Ectodermal cell (in vitro differentiated cells): ENCODE measurements around the gene USP43.

Experiments used
- H3K27ac ChIP-seq: 2 replicates; pipeline ENCODE4 v1.7.0; 2013; ENCODE audit warnings: mild to moderate bottlenecking, low read depth, low read length; ENCODE audit not compliant: insufficient read depth, poor library complexity, severe bottlenecking
- H3K27me3 ChIP-seq: 2 replicates; pipeline ENCODE4 v1.7.0; 2013; ENCODE audit warnings: mild to moderate bottlenecking, low read length; ENCODE audit not compliant: insufficient read depth, control insufficient read depth, poor library complexity, severe bottlenecking
- H3K36me3 ChIP-seq: one replicate; pipeline ENCODE4 v1.7.0; 2013; ENCODE audit warnings: low read length; ENCODE audit not compliant: control insufficient read depth, insufficient read depth
- H3K4me1 ChIP-seq: one replicate; pipeline ENCODE4 v1.7.0; 2013; ENCODE audit warnings: low read length; ENCODE audit not compliant: control insufficient read depth, insufficient read depth
- H3K4me3 ChIP-seq: 2 replicates; pipeline ENCODE4 v1.7.0; 2013; ENCODE audit warnings: low read depth, low read length, control low read depth; ENCODE audit not compliant: insufficient read depth
- H3K9me3 ChIP-seq: 2 replicates; pipeline ENCODE4 v1.7.0; 2013; ENCODE audit warnings: mild to moderate bottlenecking, low read length, moderate library complexity; ENCODE audit not compliant: control insufficient read depth
- WGBS, 2 experiments: methylation state at CpG; one replicate each; pipeline ENCODE4 v1.1.7; 2013; ENCODE audit warnings: missing lambda C conversion rate in 2 of 2; 5-methylcytosine and 5-hydroxymethylcytosine counted together

USP43 gene

DNA sequence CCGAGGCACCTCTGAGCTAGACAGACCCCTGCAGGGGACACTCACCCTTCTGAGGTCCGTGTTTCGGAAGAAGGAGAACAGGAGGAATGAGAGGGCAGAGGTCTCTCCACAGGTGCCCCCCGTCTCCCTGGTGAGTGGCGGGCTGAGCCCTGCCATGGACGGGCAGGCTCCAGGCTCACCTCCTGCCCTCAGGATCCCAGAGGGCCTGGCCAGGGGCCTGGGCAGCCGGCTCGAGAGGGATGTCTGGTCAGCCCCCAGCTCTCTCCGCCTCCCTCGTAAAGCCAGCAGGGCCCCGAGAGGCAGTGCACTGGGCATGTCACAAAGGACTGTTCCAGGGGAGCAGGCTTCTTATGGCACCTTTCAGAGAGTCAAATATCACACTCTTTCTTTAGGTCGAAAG, 83.2 kb downstream of the USP43 start:
- H3K27me3 ChIP-seq = no peaks in the 10 kb centered on the region
- H3K9me3 ChIP-seq = no peaks in the 10 kb centered on the region
- no peak overlapping the region for H3K27ac ChIP-seq
- peaks cover 9% of the 10 kb centered on the region for H3K4me1 ChIP-seq
- 85 to 86% methylated on average over 12 of the region's 12 CpGs for WGBS, 2 experiments
- H3K36me3 ChIP-seq = no peaks in the 10 kb centered on the region
- H3K4me3 ChIP-seq = no peak overlapping the region

DNA sequence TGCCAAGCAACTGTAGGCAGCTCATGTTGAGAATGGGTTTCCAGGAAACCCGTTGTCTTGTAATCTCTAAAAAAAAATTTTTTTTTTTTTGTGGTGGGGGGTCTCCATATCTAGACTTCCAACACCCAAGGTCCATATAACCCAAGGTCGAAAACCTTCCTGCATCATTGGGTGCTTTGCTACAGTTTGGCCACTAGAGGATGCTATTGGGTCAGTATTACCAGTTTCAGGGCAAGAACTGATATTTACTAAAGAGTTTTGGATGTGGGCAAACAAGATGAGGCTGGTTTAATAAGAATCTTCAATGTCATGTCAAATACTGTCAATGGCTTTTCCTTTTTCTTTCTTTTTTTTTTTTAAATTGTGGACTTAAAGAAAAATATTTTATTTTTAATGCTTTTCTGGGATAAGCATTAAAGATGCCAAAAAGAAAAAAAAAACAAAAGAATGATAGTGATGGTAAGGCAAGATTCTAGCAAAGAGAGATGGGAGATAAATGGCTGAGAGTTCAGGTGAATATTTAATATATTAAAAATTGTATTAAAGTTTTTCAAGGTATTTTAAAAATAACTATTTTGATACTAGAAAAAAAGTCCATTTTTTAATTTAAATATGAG, 83.8 kb downstream of the USP43 start:
- Histone ChIP-seq H3K4me3 (no peak overlapping the region), H3K9me3 (no peaks in the 10 kb centered on the region), H3K36me3 (no peaks in the 10 kb centered on the region), H3K27me3 (no peaks in the 10 kb centered on the region), H3K27ac (no peak overlapping the region), H3K4me1 (peaks cover 9% of the 10 kb centered on the region)
- WGBS, 2 experiments = 32 to 55% methylated on average over 1 to 2 of the region's 2 CpGs

DNA sequence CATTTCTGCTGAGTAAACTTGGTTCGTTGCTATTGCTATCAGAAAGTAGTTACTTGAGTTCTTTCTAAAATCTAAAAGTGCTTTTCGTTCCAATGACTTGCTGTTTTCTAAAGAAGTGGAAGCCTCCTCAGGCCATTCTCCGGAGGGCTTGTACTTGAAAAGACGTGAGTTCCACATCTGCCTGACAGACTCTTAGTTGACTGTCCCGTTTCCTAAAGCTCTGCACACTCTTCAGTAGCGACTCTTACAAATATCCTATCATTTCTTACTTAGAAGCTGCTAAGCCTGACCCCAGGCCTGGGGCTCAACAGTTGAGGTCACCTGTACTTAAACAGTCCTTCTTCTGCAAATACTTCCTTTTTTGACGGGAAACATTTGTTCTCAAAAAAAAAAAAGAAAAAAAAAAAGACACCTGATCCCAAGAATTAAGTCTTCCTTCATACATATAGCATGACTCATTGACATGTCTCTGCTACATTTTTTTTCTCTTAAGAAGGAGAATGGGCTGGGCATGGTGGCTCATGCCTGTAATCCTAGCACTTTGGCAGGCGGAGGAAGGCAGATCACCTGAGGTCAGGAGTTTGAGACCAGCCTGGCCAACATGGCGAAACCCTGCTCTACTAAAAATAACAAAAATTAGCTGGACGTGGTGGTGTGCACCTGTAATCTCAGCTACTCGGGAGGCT, 84.6 kb downstream of the USP43 start:
- Histone ChIP-seq H3K27me3 (no peaks in the 10 kb centered on the region), H3K9me3 (no peaks in the 10 kb centered on the region), H3K4me1 (peaks cover 9% of the 10 kb centered on the region), H3K36me3 (no peaks in the 10 kb centered on the region), H3K4me3 (no peak overlapping the region), H3K27ac (no peak overlapping the region)
- WGBS, 2 experiments = 87 to 91% methylated on average over 11 of the region's 11 CpGs

DNA sequence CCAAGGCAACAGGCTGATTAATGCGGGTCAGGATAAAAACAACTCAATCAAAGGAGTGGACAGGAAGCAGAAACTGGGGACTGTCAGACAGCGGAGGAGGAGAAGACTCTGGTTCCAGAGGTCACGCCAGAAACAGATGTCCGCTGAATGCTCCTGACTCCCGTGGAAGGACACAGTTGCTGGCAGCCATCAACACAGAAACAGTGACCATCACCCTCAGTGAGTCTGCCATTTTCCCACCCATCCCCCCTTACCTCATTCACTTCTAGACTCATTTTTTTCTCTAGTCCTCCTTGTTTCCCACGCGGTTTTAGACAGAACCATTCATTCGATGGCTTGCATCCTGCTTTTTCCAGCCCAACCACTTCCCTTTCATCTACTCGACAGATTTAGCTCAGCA, 105.2 kb downstream of the USP43 start:
- WGBS, 2 experiments = 90 to 93% methylated on average over 9 of the region's 9 CpGs
- no peak overlapping the region for H3K27ac ChIP-seq
- H3K4me1 ChIP-seq = no peaks in the 10 kb centered on the region

DNA sequence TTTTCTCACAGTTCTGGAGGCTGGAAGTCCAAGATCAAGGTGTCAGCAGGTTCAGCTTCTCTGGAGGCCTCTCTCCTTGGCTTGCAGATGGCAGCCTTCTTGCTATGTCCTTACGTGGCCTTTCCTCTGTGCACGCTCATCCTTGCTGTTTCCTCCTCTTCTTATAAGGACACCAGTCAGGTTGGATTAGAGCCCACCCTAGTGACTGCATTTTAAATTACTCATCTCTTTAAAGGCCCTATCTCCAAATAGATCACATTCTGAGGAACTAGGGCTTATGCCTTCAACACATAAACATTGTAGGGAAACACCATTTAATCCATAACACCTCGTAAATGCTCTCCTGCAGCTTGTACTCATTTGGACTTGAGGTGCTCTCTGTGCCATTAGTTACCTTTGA, 109.8 kb downstream of the USP43 start:
- 81 to 86% methylated on average over 3 of the region's 3 CpGs for WGBS, 2 experiments
- H3K27ac ChIP-seq = no peak overlapping the region
- no peaks in the 10 kb centered on the region for H3K27me3 ChIP-seq
- no peaks in the 10 kb centered on the region for H3K9me3 ChIP-seq
- no peaks in the 10 kb centered on the region for H3K4me1 ChIP-seq
- H3K36me3 ChIP-seq = no peaks in the 10 kb centered on the region
- H3K4me3 ChIP-seq = no peak overlapping the region

More for the DNA sequence above, 105.2 kb downstream of the USP43 start:
- no peaks in the 10 kb centered on the region for H3K9me3 ChIP-seq
- H3K36me3 ChIP-seq = no peaks in the 10 kb centered on the region
- H3K27me3 ChIP-seq = no peaks in the 10 kb centered on the region
- H3K4me3 ChIP-seq = no peak overlapping the region

DNA sequence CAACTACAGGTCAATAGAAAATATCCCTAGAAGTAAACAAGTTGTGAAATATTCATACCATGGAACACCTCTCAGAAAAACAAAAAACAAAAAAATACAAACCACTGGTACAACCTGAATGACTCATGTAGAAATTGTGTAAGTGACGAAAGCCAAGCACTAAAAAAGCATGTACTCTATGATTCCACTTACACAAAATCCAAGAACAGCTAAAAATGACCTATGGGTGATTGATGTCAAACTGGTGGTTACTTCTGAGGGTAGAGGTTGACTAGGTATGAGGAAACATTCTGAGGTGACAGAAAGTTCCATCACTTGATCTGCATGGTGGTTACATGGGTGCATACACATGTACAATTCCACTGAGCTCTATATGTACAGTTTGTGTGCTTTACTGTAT, 114.9 kb downstream of the USP43 start:
- H3K4me1 ChIP-seq = no peaks in the 10 kb centered on the region
- H3K36me3 ChIP-seq = no peaks in the 10 kb centered on the region
- no peaks in the 10 kb centered on the region for H3K9me3 ChIP-seq
- WGBS, 2 experiments = 100% methylated on average over 1 of the region's 1 CpG; no CpG with 5 or more reads in 1 of the 2 experiments
- no peaks in the 10 kb centered on the region for H3K27me3 ChIP-seq
- H3K4me3 ChIP-seq = no peak overlapping the region
- no peak overlapping the region for H3K27ac ChIP-seq

DNA sequence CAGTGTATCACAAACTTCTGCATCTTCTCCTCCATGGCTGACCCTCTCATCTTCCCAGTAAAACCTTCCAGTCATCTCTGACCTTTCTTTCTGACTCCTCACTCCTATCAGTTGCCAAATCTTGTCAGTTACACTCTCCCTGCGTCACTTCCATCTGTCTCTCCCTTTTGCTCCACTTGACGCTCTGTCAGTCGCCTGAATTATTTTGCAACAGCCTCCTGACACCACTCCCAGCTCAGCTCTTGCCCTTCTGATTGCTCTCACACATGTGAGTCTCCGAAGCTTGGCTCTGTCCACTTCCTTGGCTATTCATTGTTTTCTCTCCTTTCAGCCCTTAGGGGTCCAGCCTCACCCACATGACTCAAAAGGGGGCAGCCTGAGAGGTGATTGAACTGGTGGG, 118.3 kb downstream of the USP43 start:
- 70 to 81% methylated on average over 4 of the region's 4 CpGs for WGBS, 2 experiments
- H3K9me3 ChIP-seq = no peaks in the 10 kb centered on the region

DNA sequence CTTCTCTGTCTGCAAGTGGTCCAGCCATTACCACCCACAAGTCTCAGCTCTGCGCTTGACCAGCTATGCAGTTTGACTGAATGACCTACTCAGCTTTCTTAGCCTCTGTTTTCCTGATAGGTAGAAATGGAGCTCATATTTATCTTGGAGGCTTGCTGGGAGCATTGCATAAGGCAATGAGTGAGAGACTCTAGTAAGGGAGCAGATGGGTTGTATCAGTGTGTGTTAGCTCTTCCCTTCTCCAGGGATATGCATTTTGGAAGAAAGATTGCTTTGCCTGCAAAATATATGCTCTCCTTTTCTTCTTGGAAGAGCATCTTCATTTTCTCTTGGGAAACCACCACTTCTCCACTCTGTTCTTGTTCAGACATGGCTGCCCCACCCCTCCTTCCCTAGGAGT, 120.0 kb downstream of the USP43 start:
- Histone ChIP-seq H3K9me3 (no peaks in the 10 kb centered on the region), H3K36me3 (no peaks in the 10 kb centered on the region), H3K27ac (no peak overlapping the region), H3K27me3 (no peaks in the 10 kb centered on the region), H3K4me3 (no peak overlapping the region), H3K4me1 (no peaks in the 10 kb centered on the region)
- WGBS, 2 experiments = 90 to 92% methylated on average over 1 of the region's 1 CpG

More for the DNA sequence above, 118.3 kb downstream of the USP43 start:
- no peak overlapping the region for H3K27ac ChIP-seq
- no peaks in the 10 kb centered on the region for H3K27me3 ChIP-seq
- no peaks in the 10 kb centered on the region for H3K4me1 ChIP-seq
- H3K4me3 ChIP-seq = no peak overlapping the region
- H3K36me3 ChIP-seq = no peaks in the 10 kb centered on the region

DNA sequence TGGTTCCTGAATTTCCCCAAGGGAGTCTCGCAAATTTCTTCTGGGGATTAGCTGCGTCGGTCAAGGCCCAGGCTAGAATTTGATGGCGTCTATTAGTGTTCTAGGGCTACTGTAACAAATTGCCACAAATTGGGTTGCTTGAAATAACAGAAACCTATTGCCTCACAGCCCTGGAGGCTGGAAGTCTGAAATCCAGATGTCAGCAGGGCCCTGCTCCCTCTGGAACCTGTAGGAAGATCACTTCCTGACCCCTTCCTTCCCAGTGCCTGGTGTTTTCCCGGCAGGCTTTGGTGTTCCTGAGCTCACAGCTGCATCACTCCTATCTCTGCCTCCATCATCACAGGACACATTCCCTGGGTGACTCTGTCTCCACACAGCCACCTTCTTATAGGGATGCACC, 121.7 kb downstream of the USP43 start:
- H3K4me3 ChIP-seq = no peak overlapping the region
- no peaks in the 10 kb centered on the region for H3K4me1 ChIP-seq
- no peaks in the 10 kb centered on the region for H3K36me3 ChIP-seq
- H3K27me3 ChIP-seq = no peaks in the 10 kb centered on the region
- H3K9me3 ChIP-seq = no peaks in the 10 kb centered on the region
- 84 to 86% methylated on average over 5 of the region's 5 CpGs for WGBS, 2 experiments
- H3K27ac ChIP-seq = no peak overlapping the region

DNA sequence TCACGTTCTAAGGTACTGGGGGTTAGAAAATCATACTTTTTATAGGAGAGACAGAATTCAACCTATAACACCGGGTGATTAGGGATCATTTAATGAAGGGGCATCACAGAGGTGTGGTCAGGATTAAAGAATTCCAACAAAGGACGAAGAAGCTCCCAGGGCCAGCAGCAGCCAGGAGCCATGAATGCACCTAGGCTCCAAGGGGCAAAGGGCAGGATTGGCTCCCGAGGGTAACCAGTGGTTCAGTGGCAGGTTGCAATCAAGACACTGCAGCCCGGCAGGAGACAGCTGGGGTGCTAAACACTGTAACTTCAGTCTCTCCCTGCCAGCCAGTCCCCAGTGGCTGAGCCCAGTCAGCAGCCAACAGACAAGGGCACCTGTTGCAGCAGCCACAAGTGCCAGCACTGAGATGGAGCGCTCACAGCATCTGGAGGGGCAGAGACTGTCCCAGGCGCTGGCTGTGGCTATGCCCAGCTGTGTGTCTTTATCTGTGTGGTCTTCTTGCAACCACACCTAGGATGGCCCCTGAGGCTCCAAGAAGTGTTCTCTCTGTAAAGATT, 122.2 kb downstream of the USP43 start:
- H3K4me3 ChIP-seq = no peak overlapping the region
- WGBS, 2 experiments = 93 to 94% methylated on average over 7 of the region's 7 CpGs
- no peaks in the 10 kb centered on the region for H3K9me3 ChIP-seq
- no peak overlapping the region for H3K27ac ChIP-seq
- no peaks in the 10 kb centered on the region for H3K4me1 ChIP-seq
- no peaks in the 10 kb centered on the region for H3K27me3 ChIP-seq
- no peaks in the 10 kb centered on the region for H3K36me3 ChIP-seq
